Dermis microvascular lymphatic vessel endothelial cell (primary cell): ENCODE data around the gene EIF4E1B. TPM values are rescaled to one million over a fixed set of nuclear protein-coding genes. Genes with fewer than 3 reads are reported as not detected.

Experiments used
- DNase-seq, 2 donors: peaks; one replicate each; pipeline versions ENCODE4 v3.0.0 to v3.0.0-alpha.2; 2010; ENCODE audit warnings: low read depth in 2 of 2
- total RNA-seq: library from RNA; depleted of rRNA; stranded (reverse); fragments of >200 nt; gene quantifications from 2 replicates; pipeline ENCODE4 v1.2.1, GENCODE V29; 2014

Gene EIF4E1B
- total RNA-seq, 1 donor from 2014 or later = not detected

DNA sequence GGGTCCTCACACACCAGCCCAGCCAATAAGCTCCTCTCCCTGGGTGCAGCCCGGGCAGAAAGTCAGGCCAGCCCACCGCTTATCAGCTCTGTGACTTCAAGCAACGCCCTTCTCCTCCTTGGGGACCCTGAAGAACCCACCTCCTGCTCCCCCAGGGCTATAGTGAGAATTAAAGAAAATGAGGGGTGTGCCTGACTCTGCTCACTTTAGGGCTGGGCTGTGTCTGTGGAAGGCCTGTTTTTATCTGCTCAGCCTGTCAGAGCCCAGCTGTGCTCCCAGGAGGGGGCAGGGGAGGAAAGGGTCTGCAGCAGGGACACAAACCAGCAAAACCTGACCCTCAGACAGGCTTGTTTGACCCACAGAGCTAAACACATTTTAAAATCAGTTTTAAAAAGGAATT is 24.4 kb upstream of the EIF4E1B start:
- DNase-seq = no peak

DNA sequence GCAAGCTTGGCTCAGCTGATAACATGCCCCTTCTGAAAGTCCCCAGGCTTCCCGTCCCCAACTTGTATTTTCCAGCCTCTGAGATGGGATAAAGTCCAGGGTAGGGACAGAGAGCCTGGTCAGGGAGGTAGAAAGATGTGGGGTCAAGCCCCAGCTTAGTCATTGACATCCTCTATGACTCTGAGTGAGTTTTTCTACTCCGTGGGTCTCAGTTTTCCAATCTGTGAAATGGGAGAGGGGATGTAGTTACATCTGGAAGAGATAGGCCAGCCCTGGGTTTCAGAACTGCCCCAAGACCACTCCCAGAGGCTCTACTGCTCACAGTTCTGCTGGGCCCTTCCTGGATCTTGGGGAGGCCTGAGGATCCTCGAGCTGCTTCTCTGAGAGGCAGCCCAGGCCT is 23.6 kb upstream of the EIF4E1B start:
- DNase-seq = no peak

DNA sequence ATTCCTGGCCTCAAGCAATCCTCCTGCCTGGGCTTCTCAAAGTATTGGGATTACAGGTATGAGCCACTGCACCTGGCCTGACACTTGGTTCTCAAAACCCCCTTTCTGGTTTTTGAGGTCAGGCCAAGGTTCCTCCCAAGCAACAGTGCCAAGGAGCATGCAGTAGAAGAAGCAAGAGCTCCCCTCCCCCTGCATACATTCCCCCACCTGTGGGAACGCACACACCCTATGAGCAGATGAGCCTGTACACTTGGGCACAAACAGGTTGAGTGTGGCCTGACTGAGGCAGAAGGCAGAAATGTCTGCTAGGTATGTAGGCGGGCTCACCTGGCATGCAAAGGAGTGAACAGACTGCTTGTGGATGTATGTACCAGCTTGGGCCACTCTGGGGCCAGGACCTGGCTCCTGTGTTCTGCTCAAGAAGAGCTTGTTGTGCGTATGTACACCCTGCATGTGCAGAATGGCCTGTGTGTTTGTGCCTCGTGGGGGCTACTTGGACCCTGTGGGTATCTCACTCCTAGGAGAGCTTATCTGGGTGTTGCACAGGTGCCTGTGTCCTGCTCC is 22.3 kb upstream of the EIF4E1B start:
- no peak for DNase-seq

DNA sequence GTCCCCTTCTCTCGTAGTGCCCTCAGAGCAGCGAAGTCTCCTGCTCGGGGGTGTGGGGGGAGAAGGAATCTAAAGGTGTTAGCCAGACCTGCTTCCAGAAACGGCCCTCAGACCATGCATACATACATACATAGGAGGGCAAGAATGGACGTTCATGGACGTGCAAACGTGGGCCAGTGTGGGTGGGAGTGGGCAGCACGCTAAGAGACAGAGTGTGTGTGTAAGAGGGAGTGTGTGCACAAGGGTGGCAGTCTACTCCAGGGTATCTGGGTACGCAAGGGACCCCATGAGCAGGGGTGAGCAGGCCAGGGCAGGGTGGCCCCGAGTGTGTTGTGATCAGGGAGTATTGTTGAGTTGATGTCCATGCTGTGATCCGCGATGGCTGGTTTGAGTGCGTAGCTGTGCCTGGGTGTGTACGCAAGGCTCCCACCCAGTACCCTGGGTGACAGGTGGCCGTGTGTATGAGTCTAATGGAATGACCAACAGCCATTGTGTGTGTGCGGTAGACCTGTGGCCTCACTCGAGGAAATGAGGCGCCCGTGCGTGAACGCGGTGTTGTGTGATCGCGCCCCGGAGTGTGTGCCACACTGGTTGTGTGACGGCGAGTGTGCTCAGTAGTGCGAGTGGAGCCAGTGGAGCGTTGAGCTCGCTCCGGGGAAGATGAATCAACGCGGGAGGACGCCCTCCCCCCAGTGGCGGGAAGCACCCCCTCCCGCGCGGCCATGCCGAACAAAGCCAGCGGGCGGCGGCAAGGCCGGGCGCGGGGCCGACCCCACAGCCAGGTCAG is 21.3 kb upstream of the EIF4E1B start:
- no peak for DNase-seq

DNA sequence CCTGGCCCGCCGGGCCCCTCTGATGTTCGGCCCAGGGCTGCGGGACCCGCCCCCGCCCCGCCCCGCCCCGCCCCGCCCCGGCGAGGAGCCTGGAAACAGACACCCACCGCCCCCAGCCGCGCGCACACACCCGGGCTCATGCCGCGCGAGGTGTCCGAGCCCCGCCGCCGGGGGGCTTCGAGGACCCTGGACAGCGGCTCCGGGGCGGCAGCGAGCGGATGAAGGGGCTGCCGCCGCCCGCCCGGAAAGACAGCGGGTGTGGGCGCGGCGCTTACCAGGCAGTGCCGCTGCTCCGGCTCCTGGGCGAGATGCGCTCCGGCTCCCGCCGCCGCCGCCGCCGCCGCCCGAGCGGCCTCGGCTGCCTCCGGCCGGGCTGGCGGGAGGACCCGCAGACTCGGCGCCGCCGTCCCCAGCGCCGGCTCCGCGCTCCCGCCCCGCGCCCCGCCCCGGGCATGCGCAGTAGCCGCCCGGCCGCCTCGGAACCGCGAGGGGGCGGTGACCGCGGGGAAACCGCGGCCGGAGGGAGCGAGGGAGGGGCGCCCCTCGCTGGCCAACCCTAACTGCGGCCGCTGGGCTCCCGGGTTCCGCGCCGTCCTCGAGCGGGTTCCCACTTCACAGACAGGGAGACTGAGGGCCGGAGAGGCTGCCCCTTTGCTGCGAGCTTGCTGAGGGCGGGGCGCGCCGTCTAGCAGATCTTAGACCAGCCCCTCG is 20.6 kb upstream of the EIF4E1B start, which contains the start of gene GPRIN1:
Gene GPRIN1, minus strand, starts transcription at position 433 of the 711 bp plus-strand sequence. CDS start 10,322 bp downstream, outside the sequence.
- peak in 1 of 2 donors; percentile 57 for DNase-seq

DNA sequence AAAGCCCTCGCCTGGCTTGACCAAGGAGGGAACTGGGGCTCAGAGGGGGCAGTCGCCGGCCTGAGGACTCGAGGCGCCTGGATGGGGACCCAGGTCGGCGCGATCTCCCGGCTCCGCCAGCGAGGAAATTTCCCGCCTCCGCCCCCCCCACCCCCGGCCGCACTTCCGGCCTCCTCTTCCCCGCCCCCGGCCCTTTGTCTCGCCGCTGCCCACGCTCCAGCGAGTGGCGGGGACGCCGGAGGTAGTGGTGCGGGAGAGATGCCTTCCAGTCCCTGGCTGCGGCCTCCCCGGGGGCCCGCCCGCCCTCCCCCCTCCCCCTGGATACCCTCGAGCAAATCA is 20.1 kb upstream of the EIF4E1B start:
- no peak for DNase-seq

DNA sequence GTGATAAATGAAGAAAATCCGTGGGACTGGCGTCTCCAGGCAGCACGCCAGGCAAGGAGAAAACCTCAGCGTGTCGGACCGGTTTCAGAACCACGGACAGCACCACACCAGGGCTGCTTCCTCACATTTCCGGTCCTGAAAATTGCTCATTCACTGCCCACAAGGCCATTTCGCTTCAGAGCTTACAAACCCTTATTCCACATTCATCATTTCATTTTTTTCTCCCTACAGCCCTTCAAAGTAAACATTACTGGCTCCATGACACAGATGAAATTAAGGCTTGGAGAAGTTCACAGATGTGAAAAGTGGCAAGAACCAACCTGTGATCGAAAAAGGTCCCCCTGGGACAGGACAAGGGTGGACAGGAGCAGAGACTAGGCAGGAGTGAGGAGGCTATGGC is 19.0 kb upstream of the EIF4E1B start:
- DNase-seq = peak; percentile 61 to 85

DNA sequence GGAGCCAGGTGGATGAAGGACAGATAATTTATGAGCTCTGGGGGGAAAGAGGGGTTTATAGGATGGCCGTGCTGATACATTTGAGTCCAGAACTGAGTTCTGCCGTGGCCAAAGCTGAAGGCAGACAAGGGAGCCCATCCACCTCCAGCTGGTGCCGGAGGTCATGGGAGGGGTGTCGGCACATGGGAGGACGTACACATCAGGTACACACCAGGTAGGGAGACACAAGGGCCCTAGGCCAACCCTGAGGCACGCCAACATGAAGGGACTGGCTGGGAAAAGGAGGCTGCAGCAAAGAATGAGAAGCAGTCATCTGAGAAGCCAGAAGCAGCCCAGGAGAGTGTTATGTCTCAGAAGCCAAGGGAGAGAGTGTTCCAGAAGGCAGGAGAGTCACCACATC is 18.5 kb upstream of the EIF4E1B start:
- no peak for DNase-seq

DNA sequence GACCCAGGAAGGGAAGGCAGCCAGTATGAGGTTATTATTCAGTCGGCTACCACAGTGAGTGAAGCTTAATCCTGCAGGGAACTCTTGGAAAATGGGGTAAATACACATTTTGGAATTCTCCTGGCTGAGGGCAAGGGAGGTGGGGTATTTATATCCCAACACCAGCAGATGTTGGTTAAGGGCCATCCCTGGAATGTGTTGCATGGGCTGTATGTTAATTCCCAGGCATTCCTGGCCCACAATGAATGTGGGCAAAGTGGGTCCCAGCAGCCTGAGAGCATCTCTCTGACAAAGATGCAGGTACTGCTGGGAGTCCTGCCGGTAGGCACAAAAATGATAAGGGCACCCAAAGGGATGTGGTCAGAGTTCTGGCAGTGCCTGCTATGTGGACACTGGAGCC is 17.6 kb upstream of the EIF4E1B start:
- no peak for DNase-seq

DNA sequence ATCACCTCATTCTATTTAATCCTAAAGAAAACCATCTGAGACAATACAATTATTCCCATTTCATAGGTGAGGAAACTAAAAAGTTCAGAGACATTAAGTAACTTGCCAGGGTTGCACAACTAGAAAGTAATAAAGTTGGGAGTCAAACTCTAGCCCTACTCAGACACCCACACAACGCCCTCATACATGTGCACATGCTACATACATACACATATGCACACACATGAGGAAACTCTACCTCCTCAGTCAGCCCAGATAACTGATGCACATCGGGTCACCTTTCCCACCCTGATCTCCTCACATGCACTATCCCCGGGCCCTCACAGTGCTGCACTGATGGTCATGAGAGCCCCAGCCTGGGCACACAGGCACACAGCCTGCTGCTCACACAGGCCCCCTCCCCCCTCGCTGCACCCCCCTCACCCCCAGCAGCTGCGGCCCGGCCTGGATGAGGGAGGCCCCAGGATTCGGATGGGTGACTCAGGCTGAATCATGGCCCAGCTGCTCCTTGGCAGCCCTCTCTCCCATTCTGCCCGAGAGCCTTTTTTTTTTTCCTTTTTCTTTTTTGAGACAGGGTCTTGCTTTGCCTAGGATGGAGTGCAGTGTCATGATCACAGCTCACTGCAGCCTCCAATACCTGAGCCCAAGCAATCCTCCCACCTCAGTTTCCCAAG is 15.5 kb upstream of the EIF4E1B start:
- DNase-seq = peak in 1 of 2 donors; percentile 81

DNA sequence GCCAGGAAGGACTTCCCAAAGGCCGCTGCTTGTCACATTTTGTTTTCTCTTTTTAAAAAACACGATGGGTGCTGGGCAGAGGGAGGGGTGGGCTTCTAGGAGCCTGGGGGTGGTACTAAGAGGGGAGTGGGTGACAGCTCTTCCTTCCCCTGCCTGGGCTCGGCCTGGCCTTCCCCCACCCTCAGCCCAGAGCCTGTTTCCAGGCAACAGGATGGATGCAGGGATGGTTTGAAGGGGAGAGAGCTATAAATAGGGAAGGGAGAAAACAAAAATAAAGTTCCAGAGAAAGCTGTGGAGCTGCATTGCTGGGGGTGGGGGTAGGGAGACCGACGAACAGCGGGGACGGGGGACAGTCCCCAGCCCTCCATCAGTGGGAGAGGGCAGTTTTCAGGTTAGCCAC is 14.0 kb upstream of the EIF4E1B start:
- no peak for DNase-seq

DNA sequence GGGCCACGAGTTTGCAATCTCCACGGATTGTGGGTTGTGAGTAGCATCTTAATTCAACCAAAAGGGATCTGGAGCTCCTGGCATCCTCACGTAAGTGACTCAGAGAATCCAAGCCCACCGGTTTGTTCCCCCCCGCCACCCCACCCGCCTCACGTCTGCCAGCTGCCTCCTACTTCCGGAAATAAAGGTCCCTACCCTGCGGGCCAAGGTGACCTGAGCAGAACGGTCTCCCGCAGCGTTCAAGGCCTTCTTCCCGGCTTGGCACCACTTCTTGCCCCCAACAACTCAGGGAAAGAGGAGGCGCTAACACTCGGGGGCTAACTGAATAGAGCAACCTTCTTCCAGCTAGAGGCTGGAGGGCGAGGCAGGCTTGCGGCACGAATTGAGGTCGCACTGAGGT is 11.7 kb upstream of the EIF4E1B start:
- DNase-seq = no peak

DNA sequence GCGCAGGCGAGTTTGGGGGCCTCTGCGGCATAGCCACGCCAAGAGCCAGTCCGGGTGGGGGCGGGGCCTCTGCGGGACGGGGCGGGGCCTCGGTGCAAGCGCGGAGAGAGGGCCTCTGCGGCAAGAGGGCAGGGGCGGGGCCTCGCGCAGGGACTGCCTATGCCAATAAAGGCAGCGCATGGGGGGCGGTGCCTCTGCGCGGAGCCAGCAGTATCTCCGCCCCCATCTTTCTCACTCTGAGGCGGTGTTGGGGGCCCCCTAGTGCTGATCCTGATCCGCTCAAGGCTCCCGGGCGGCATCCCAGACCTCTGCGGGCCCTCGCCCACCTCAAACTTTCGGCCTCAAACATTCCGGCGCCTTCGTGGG is 11.3 kb upstream of the EIF4E1B start:
- peak; percentile 43 to 92 for DNase-seq

DNA sequence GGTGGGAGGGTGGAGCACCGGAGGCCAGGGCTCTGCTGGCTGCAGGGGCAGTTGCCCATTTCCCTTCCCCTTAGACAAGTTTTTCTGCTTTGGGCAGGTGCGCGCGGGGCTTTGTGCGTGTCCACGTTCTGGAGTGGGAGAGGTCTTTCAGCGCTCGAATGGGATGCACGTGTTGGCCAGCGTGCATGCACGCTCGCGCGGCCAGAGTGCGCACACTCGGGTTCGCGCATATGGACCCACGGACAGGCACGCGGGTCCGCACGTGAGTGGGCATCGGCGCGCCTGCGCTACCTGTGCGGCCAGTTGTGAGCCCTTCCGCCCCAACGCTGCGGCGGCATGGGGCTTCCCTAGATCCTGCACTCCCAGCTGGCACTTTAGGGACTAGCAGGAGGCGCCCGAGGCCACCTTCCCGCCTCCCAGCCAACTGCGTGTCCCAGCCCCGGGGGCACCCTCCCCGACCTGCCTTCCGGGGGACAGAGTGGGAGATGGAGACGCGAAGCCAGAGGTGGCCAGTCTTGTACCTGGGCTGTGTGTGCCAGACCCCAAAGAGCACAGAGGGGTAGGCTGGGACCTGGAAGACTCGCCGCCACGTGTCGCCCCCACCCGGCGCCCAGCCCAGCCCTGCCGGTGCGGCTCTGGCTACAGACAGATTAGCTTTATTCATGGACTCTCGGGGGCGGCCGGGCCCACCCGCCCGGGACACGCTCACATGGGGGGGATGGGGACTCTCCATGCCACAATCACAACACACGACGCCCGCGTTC is 10.7 kb upstream of the EIF4E1B start:
- no peak for DNase-seq

DNA sequence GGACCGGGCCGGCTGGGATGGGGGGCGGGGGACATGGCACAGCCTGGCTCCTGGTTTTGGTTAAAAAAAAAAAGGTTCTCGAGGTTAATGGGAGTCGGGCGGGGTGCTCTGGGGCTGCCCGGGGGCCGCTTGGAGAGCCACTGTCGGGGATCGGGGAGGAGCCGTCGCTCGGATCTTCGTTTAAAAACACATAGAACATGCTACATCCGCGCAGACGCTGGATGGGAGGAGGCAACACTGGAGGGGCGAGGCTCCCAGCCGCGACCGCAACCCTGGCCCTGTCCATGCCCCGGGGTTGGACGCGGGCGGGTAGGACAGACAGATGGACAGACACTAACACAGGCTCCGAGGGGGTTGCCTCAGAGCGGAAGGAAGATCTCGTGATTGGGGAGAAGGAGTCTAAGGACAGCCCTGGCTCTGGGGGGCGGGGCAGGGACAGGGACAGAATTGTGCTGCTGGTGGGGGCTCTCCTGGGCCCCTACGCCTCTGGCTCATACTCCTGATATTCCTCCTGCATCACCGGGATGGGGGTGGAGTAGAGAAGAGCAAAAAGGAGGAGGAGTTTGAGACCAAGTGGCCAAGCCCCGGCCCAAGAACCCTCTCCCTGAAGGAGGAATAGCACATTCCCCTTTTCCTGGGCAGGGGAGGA is 10.0 kb upstream of the EIF4E1B start:
- no peak for DNase-seq

DNA sequence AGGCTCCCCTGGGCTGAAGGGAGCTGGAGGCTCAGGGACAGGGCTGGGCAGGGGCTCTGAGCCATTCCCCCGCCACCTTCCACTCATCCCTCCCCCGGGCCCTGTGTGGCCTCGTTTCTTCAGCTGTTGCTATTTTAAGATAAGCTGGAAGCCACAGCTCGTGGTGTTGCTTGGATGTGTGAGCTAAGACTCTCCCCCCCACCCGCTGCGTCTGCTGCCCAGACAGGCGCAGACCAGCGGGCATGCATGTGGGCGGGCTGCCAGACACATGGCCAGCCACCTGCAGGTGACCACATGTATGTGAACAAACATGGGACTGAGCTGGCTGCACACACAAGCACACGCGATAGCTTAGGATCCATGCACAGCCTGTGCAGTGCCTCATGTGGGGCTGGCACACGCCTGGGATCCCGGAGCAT is 8.8 kb upstream of the EIF4E1B start:
- no peak for DNase-seq

DNA sequence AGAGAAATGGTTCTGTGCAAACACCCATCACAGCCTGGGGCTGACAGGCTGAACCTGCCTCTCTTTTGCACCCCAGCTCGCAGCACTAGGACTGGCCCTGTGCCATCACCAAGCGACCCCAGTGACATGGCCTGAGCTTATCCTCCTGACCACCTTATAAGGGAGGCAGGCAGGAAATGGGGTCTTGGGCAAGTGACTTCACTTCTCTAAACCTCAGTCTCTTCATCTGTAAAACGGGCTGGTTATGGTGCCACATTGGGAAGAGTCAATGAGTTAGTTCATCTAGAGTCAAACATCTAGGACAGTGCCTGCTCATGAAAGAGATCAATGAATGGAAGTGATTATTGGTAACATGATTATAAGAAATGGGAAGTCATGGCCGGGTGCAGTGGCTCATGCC is 6.3 kb upstream of the EIF4E1B start:
- no peak for DNase-seq

DNA sequence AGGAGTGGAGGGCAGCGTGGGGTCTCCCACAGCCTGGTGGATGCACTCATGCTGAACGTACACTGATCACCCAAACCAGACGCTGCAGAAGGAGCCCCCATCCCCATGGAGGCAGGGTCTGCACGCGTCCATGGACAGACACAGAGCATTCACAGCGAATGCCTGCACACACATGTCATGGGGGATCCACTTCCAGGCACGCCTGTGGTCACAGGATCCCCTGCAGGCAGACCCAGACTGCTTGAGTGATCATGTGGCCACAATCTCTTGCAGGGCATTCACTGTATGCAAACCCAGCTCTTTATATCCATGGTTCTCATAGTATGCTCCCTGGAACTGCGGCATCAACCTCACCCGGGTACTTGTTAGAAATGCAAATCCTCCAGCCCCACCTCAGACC is 5.5 kb upstream of the EIF4E1B start:
- DNase-seq = no peak

DNA sequence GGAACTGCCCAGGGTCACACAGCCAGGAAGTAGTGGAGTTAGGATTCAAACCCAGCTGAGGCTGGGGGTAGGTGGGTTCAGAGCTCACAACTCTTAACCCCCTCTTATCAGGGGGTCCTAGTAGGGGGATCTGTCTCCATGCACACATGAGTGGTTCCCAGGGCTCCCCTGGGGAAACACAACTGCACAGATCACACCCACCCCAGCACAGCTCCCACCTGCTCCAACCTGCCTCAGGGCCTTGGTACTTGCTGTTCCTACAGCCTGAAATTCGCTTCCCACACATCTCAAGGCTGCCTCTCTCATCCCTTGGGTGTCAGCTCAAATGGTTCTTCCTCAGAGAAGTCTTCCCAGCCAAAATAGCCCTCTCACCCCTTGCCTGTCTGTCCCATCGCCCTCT is 5.0 kb upstream of the EIF4E1B start:
- no peak for DNase-seq

DNA sequence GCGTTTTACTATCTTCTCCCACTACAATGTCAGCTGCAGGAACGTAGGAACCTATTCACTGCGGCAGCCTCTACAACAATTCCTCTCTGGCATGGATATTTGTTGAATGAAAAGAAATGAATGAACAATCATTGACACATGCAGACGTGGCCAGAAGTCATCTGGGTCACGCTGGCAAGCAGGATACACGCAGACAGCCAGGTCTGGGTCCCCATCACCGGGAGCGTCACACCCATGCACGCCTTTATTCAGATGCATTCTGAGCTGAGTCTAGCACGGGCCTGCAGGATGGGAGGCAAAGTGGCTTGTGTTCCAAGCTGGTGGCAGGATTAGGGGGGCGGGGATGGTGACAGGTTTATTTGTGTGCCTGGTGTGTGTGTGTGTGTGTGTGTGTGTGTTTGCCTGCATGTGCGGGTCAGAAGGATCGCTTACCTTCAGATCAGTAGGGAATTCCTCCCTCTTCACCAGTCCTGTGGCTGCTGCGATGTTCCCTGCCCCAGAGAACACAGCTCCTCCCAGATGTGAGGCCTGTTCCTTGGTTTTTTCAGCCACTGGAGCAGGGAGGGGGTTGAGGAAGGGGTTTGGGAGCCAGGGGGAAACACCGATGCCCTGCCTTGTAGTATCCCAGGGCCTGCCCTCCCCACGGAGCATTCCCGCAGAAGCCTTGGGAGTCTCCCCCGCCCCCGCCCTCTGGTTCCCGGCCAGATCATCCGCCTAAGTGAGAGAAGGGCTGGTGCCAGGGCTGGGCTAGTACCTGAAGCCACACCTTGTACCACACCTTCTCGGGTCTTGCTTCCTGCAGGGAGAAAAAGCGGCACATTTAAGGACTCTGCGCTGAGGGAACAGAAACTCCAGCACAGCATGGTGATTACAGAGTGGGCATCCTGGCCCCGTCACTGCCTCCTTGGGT is 4.3 kb upstream of the EIF4E1B start:
- no peak for DNase-seq
